GM12865 (cell line): ENCODE measurements around the gene SPECC1L.

Experiments
- DNase-seq: peaks from one replicate; pipeline ENCODE4 v3.0.0; 2010; ENCODE audit warnings: low read depth
- H3K4me3 ChIP-seq: 2 replicates; pipeline ENCODE4 v1.5.1; 2011; ENCODE audit warnings: mild to moderate bottlenecking, low read depth, low read length, control low read depth
- CTCF ChIP-seq: IDR thresholded peaks from 2 replicates; pipeline ENCODE4 v1.5.1; 2011; ENCODE audit warnings: low read length, control low read depth, low read depth, inconsistent platforms; ENCODE audit not compliant: insufficient read depth; ENCODE audit errors: missing control alignments

The SPECC1L gene

GRCh38 chr22:24361976-24362646, 91.5 kb downstream of the SPECC1L start:
- H3K4me3 ChIP-seq, result no peak overlapping the region
- TF ChIP-seq CTCF, result no peak
- DNase-seq, result no peak

GRCh38 chr22:24363243-24363642, 92.6 kb downstream of the SPECC1L start:
- DNase-seq, result no peak
- TF ChIP-seq CTCF, result no peak

GRCh38 chr22:24366701-24367100, 96.1 kb downstream of the SPECC1L start:
- H3K4me3 ChIP-seq, result no peak overlapping the region
- TF ChIP-seq CTCF, result no peak
- no peak for DNase-seq

More at GRCh38 chr22:24363243-24363642, 92.6 kb downstream of the SPECC1L start:
- no peak overlapping the region for H3K4me3 ChIP-seq

GRCh38 chr22:24367841-24368240, 97.2 kb downstream of the SPECC1L start:
- TF ChIP-seq CTCF, result no peak
- DNase-seq, result no peak
- no peak overlapping the region for H3K4me3 ChIP-seq

GRCh38 chr22:24370401-24370800, 99.8 kb downstream of the SPECC1L start:
- no peak for DNase-seq
- TF ChIP-seq CTCF, result no peak
- no peak overlapping the region for H3K4me3 ChIP-seq

- no peak for TF ChIP-seq CTCF
- no peak for DNase-seq
- H3K4me3 ChIP-seq, result no peak overlapping the region
Observed at GRCh38 chr22:24376002-24376401, 105.4 kb downstream of the SPECC1L start.

GRCh38 chr22:24376586-24376985, 106.0 kb downstream of the SPECC1L start:
- DNase-seq, result no peak
- no peak for TF ChIP-seq CTCF
- H3K4me3 ChIP-seq, result no peak overlapping the region
